Osteoblast (primary cell): ENCODE data around the gene F7. TPM values are rescaled to one million over a fixed set of nuclear protein-coding genes. Genes with fewer than 3 reads are reported as not detected.
"Not testable (repeated sequence)": the region's sequence is repeated elsewhere in the genome, so short reads cannot be mapped to it uniquely, and the experiment has no call there.

Experiments used
- DNase-seq: peaks from one replicate; pipeline ENCODE4 v3.0.0; 2011; ENCODE audit warnings: low spot score, mixed read lengths; ENCODE audit not compliant: insufficient read length; ENCODE audit errors: missing footprints
- H2AFZ ChIP-seq: 2 replicates; pipeline ENCODE4 v1.6.0; 2011; ENCODE audit warnings: mild to moderate bottlenecking, low read length
- H3K27ac ChIP-seq: 2 replicates; pipeline ENCODE4 v1.5.1; 2011; ENCODE audit warnings: mild to moderate bottlenecking, low read depth, low read length, moderate library complexity
- H3K27me3 ChIP-seq: 2 replicates; pipeline ENCODE4 v1.6.0; 2012; ENCODE audit warnings: mild to moderate bottlenecking, control low read depth, inconsistent platforms, low read length, moderate library complexity; ENCODE audit not compliant: insufficient read depth
- H3K36me3 ChIP-seq: 2 replicates; pipeline ENCODE4 v1.5.1; 2011; ENCODE audit warnings: mild to moderate bottlenecking, low read length, control low read depth, moderate library complexity; ENCODE audit not compliant: insufficient read depth
- H3K4me1 ChIP-seq: 2 replicates; pipeline ENCODE4 v1.5.1; 2011; ENCODE audit warnings: mild to moderate bottlenecking, low read length, control low read depth, moderate library complexity; ENCODE audit not compliant: insufficient read depth
- H3K4me2 ChIP-seq: 2 replicates; pipeline ENCODE4 v1.6.0; 2011; ENCODE audit warnings: mild to moderate bottlenecking, low read length; ENCODE audit not compliant: insufficient read depth
- H3K4me3 ChIP-seq: fragments of 200-600 bp; sonication (generic); 3 replicates; pipeline ENCODE4 v1.5.1; 2012; ENCODE audit warnings: mild to moderate bottlenecking, low read length, inconsistent platforms; ENCODE audit not compliant: insufficient read depth
- H3K79me2 ChIP-seq: 2 replicates; pipeline ENCODE4 v1.6.0; 2012; ENCODE audit warnings: mild to moderate bottlenecking, low read length, control low read depth, inconsistent platforms; ENCODE audit not compliant: insufficient read depth
- H3K9me3 ChIP-seq: 2 replicates; pipeline ENCODE4 v1.5.1; 2011; ENCODE audit warnings: low read depth, low read length, control low read depth
- H4K20me1 ChIP-seq: 2 replicates; pipeline ENCODE4 v1.6.0; 2012; ENCODE audit warnings: mild to moderate bottlenecking, low read length, control low read depth; ENCODE audit not compliant: insufficient read depth
- CTCF ChIP-seq: IDR thresholded peaks from 2 replicates; pipeline ENCODE4 v1.5.1; 2011; ENCODE audit warnings: mild to moderate bottlenecking, low read depth, low read length, moderate library complexity; ENCODE audit errors: extremely low read depth
- total RNA-seq: library from RNA; depleted of rRNA; stranded (reverse); fragments of >200 nt; gene quantifications from 2 replicates; pipeline ENCODE4 v1.2.3, GENCODE V29; 2012

F7 gene
- total RNA-seq, 1 donor = under 0.01 TPM

GRCh38 chr13:113099142-113099541 is 6.4 kb upstream of the F7 start:
- no peaks in the 10 kb centered on the region for H3K79me2 ChIP-seq
- H3K36me3 ChIP-seq = no peaks in the 10 kb centered on the region
- H3K9me3 ChIP-seq = no peaks in the 10 kb centered on the region
- no peak overlapping the region for H3K27ac ChIP-seq
- no peak overlapping the region for H3K4me3 ChIP-seq
- TF ChIP-seq CTCF = no peak
- H3K27me3 ChIP-seq = peaks cover 21% of the 10 kb centered on the region
- DNase-seq = no peak
- H4K20me1 ChIP-seq = no peaks in the 10 kb centered on the region
- no peak overlapping the region for H3K4me2 ChIP-seq
- no peak overlapping the region for H2AFZ ChIP-seq
- H3K4me1 ChIP-seq = no peaks in the 10 kb centered on the region

- H3K27ac ChIP-seq, H2AFZ ChIP-seq, H3K4me1 ChIP-seq, H3K79me2 ChIP-seq, DNase-seq, H4K20me1 ChIP-seq, H3K4me2 ChIP-seq, H3K9me3 ChIP-seq, H3K4me3 ChIP-seq, H3K36me3 ChIP-seq: not testable (repeated sequence)
- peaks cover 21% of the 10 kb centered on the region for H3K27me3 ChIP-seq
Observed at GRCh38 chr13:113102302-113102701, 3.3 kb upstream of the F7 start.

- TF ChIP-seq CTCF = no peak
- Histone ChIP-seq H3K4me2 (no peak overlapping the region), H3K27me3 (peaks cover 21% of the 10 kb centered on the region), H3K4me3 (no peak overlapping the region), H2AFZ (no peak overlapping the region), H4K20me1 (no peaks in the 10 kb centered on the region), H3K79me2 (no peaks in the 10 kb centered on the region), H3K9me3 (no peaks in the 10 kb centered on the region), H3K27ac (no peak overlapping the region), H3K4me1 (no peaks in the 10 kb centered on the region), H3K36me3 (no peaks in the 10 kb centered on the region)
- DNase-seq = no peak
Observed at GRCh38 chr13:113102727-113103126, 2.9 kb upstream of the F7 start.

- no peaks in the 10 kb centered on the region for H3K4me1 ChIP-seq
- no peak overlapping the region for H3K27ac ChIP-seq
- no peak overlapping the region for H3K4me2 ChIP-seq
- H3K27me3 ChIP-seq = peaks cover 13% of the 10 kb centered on the region
- no peak overlapping the region for H2AFZ ChIP-seq
- no peak overlapping the region for H3K4me3 ChIP-seq
- no peaks in the 10 kb centered on the region for H3K36me3 ChIP-seq
- no peak for TF ChIP-seq CTCF
- H4K20me1 ChIP-seq = no peaks in the 10 kb centered on the region
- no peaks in the 10 kb centered on the region for H3K9me3 ChIP-seq
- H3K79me2 ChIP-seq = no peaks in the 10 kb centered on the region
- DNase-seq = no peak
Observed at GRCh38 chr13:113103646-113104045, 1.9 kb upstream of the F7 start.
